H1 (cell line): ENCODE measurements around the gene HDAC3. TPM values are rescaled to one million over a fixed set of nuclear protein-coding genes. Genes with fewer than 3 reads are reported as not detected.

Experiments used
- polyA plus RNA-seq, 7 experiments: library from polyadenylated mRNA; depleted of rRNA in 3 of 7; stranded (reverse) in 5 of 7; unstranded in 2 of 7; fragments of >200 nt in 5 of 7; fragments of 200-250 nt in 2 of 7; gene quantifications; 1 replicate in 5 of 7; 2 replicates in 1 of 7; 4 replicates in 1 of 7; pipeline versions ENCODE4 v1.2.1 to v1.2.3, GENCODE V29; 2011 to 2013; ENCODE audit warnings: missing spikeins in 2 of 7, mixed read lengths in 2 of 7
- total RNA-seq: library from RNA; stranded (reverse); fragmentation: NEBNext Ultra II Directional; extraction: Animal tissue kit (Norgen Biotek cat#: 25700); gene quantifications from 2 replicates; pipeline ENCODE4 v1.2.1, GENCODE V29; 2021
- TF ChIP-seq, protein P1 (sequence below): fragments of 300-600 bp; sonication (generic); IDR thresholded peaks from 2 replicates; pipeline ENCODE4 v1.7.1; 2012; ENCODE audit warnings: low read length, moderate library complexity, mild to moderate bottlenecking, inconsistent platforms; ENCODE audit not compliant: insufficient replicate concordance

HDAC3 gene
- total and polyA plus RNA-seq, 2 of the 8 experiments (the other 6 are each of a cell fraction or from before 2014, with no cell fraction given), result 99.0 to 120 TPM

DNA sequence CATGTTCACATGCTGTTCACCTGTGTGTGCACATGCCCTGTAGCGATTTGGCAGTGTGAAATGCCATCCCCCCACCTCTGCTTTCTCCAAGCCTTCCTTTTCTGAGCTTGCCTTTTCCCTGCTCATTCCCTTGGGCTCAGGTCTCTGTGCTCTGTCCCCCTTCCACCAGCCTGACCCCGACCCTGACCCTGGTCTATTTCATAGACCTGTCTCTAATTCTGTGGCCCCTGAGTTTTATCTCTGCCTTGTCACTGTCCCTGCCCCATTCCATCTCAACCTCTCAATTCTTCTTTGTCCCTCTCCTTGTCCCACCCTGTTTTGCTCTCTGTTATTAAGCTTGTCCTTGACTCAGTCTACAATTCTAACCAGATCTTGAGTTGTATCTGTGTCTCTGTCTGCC, 44.6 kb upstream of the HDAC3 start (continued):
- TF ChIP-seq, protein P1, sequence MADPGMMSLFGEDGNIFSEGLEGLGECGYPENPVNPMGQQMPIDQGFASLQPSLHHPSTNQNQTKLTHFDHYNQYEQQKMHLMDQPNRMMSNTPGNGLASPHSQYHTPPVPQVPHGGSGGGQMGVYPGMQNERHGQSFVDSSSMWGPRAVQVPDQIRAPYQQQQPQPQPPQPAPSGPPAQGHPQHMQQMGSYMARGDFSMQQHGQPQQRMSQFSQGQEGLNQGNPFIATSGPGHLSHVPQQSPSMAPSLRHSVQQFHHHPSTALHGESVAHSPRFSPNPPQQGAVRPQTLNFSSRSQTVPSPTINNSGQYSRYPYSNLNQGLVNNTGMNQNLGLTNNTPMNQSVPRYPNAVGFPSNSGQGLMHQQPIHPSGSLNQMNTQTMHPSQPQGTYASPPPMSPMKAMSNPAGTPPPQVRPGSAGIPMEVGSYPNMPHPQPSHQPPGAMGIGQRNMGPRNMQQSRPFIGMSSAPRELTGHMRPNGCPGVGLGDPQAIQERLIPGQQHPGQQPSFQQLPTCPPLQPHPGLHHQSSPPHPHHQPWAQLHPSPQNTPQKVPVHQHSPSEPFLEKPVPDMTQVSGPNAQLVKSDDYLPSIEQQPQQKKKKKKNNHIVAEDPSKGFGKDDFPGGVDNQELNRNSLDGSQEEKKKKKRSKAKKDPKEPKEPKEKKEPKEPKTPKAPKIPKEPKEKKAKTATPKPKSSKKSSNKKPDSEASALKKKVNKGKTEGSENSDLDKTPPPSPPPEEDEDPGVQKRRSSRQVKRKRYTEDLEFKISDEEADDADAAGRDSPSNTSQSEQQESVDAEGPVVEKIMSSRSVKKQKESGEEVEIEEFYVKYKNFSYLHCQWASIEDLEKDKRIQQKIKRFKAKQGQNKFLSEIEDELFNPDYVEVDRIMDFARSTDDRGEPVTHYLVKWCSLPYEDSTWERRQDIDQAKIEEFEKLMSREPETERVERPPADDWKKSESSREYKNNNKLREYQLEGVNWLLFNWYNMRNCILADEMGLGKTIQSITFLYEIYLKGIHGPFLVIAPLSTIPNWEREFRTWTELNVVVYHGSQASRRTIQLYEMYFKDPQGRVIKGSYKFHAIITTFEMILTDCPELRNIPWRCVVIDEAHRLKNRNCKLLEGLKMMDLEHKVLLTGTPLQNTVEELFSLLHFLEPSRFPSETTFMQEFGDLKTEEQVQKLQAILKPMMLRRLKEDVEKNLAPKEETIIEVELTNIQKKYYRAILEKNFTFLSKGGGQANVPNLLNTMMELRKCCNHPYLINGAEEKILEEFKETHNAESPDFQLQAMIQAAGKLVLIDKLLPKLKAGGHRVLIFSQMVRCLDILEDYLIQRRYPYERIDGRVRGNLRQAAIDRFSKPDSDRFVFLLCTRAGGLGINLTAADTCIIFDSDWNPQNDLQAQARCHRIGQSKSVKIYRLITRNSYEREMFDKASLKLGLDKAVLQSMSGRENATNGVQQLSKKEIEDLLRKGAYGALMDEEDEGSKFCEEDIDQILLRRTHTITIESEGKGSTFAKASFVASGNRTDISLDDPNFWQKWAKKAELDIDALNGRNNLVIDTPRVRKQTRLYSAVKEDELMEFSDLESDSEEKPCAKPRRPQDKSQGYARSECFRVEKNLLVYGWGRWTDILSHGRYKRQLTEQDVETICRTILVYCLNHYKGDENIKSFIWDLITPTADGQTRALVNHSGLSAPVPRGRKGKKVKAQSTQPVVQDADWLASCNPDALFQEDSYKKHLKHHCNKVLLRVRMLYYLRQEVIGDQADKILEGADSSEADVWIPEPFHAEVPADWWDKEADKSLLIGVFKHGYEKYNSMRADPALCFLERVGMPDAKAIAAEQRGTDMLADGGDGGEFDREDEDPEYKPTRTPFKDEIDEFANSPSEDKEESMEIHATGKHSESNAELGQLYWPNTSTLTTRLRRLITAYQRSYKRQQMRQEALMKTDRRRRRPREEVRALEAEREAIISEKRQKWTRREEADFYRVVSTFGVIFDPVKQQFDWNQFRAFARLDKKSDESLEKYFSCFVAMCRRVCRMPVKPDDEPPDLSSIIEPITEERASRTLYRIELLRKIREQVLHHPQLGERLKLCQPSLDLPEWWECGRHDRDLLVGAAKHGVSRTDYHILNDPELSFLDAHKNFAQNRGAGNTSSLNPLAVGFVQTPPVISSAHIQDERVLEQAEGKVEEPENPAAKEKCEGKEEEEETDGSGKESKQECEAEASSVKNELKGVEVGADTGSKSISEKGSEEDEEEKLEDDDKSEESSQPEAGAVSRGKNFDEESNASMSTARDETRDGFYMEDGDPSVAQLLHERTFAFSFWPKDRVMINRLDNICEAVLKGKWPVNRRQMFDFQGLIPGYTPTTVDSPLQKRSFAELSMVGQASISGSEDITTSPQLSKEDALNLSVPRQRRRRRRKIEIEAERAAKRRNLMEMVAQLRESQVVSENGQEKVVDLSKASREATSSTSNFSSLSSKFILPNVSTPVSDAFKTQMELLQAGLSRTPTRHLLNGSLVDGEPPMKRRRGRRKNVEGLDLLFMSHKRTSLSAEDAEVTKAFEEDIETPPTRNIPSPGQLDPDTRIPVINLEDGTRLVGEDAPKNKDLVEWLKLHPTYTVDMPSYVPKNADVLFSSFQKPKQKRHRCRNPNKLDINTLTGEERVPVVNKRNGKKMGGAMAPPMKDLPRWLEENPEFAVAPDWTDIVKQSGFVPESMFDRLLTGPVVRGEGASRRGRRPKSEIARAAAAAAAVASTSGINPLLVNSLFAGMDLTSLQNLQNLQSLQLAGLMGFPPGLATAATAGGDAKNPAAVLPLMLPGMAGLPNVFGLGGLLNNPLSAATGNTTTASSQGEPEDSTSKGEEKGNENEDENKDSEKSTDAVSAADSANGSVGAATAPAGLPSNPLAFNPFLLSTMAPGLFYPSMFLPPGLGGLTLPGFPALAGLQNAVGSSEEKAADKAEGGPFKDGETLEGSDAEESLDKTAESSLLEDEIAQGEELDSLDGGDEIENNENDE, result no peak
